ENCODE data around the gene PEX5L.

- TF ChIP-seq CTCF (IDR thresholded peaks at IDR 0.05) (peak in 2 of 7 experiments; percentile 8 to 12), POLR2A (IDR thresholded peaks at IDR 0.05) (no peak)
Observed at GRCh38 chr3:180085122-180085710, 48.5 kb upstream of the PEX5L start.
